ENCODE results near the gene IQGAP3. TPM values are rescaled to one million over a fixed set of nuclear protein-coding genes. Genes with fewer than 3 reads are reported as not detected.

The IQGAP3 gene
- total RNA-seq, 8 experiments from 2014 or later, result 0.20 to 11.6 (median 1.5) TPM

- ATAC-seq (replicated peaks in 6 of 8), result no peak
- in situ Hi-C loops (cut with MboI; ENCODE audit: low pct_unique_long_range_greater_than_20kb in 2 of 9, low sequenced_read_pairs in 9 of 9, unreplicated experiment in 9 of 9), result no loop called here
Measured at GRCh38 chr1:156527584-156527983, 44.8 kb downstream of the IQGAP3 start.

GRCh38 chr1:156525856-156526489, 46.4 kb downstream of the IQGAP3 start:
- no peak for ATAC-seq (replicated peaks in 6 of 8)
- in situ Hi-C loops (cut with MboI; ENCODE audit: low pct_unique_long_range_greater_than_20kb in 2 of 9, low sequenced_read_pairs in 9 of 9, unreplicated experiment in 9 of 9), result no loop called here
- no peak overlapping the region for H3K27ac ChIP-seq

More at GRCh38 chr1:156527584-156527983, 44.8 kb downstream of the IQGAP3 start:
- Histone ChIP-seq H3K4me3 (no peak overlapping the region), H3K27ac (no peak overlapping the region), H3K4me1 (replicated peaks in 1 of 2) (peaks cover 0 to 6% of the 10 kb centered on the region in 2 donors)
- WGBS, 10 experiments, result 80 to 100% (median 90%) methylated on average over 1 to 2 of the region's 2 CpGs; no CpG with 5 or more reads in 5 of the 10 experiments

GRCh38 chr1:156525071-156525501, 47.3 kb downstream of the IQGAP3 start:
- no peak overlapping the region for H3K27ac ChIP-seq
- 14 to 42% (median 36%) methylated on average over 1 to 5 of the region's 6 CpGs; no CpG with 5 or more reads in 2 of the 10 experiments for WGBS, 10 experiments

More at GRCh38 chr1:156525856-156526489, 46.4 kb downstream of the IQGAP3 start:
- no peak overlapping the region for H3K4me3 ChIP-seq
- 78 to 100% (median 100%) methylated on average over 1 to 2 of the region's 2 CpGs; no CpG with 5 or more reads in 3 of the 10 experiments for WGBS, 10 experiments
- peaks cover 0 to 6% of the 10 kb centered on the region in 2 donors for H3K4me1 ChIP-seq (replicated peaks in 1 of 2)

GRCh38 chr1:156524481-156524869, 47.9 kb downstream of the IQGAP3 start:
- H3K27ac ChIP-seq, result no peak overlapping the region
- 63 to 100% (median 78%) methylated on average over 2 to 3 of the region's 3 CpGs; no CpG with 5 or more reads in 2 of the 10 experiments for WGBS, 10 experiments
- no peak overlapping the region for H3K4me3 ChIP-seq
- ATAC-seq (replicated peaks in 6 of 8), result no peak
- in situ Hi-C loops (cut with MboI; ENCODE audit: low pct_unique_long_range_greater_than_20kb in 2 of 9, low sequenced_read_pairs in 9 of 9, unreplicated experiment in 9 of 9), result no loop called here
- H3K4me1 ChIP-seq (replicated peaks in 1 of 2), result peaks cover 0 to 6% of the 10 kb centered on the region in 2 donors

More at GRCh38 chr1:156525071-156525501, 47.3 kb downstream of the IQGAP3 start:
- H3K4me1 ChIP-seq (replicated peaks in 1 of 2), result peaks cover 0 to 6% of the 10 kb centered on the region in 2 donors
- in situ Hi-C loops (cut with MboI; ENCODE audit: low pct_unique_long_range_greater_than_20kb in 2 of 9, low sequenced_read_pairs in 9 of 9, unreplicated experiment in 9 of 9), result no loop called here
- H3K4me3 ChIP-seq, result no peak overlapping the region
- peak in 2 of 8 experiments; percentile 29 to 38 for ATAC-seq (replicated peaks in 6 of 8)

- 64 to 100% (median 95%) methylated on average over 1 to 2 of the region's 2 CpGs; no CpG with 5 or more reads in 2 of the 10 experiments for WGBS, 10 experiments
- in situ Hi-C loops (cut with MboI; ENCODE audit: low pct_unique_long_range_greater_than_20kb in 2 of 9, low sequenced_read_pairs in 9 of 9, unreplicated experiment in 9 of 9), result no loop called here
- Histone ChIP-seq H3K27ac (no peak overlapping the region), H3K4me3 (no peak overlapping the region), H3K4me1 (replicated peaks in 1 of 2) (peaks cover 0 to 6% of the 10 kb centered on the region in 2 donors)
- no peak for ATAC-seq (replicated peaks in 6 of 8)
Measured at GRCh38 chr1:156523801-156524480, 48.4 kb downstream of the IQGAP3 start.

GRCh38 chr1:156522443-156522970, 49.9 kb downstream of the IQGAP3 start:
- H3K4me1 ChIP-seq (replicated peaks in 1 of 2), result peaks cover 0 to 6% of the 10 kb centered on the region in 2 donors
- in situ Hi-C loops (cut with MboI; ENCODE audit: low pct_unique_long_range_greater_than_20kb in 2 of 9, low sequenced_read_pairs in 9 of 9, unreplicated experiment in 9 of 9), result no loop called here

GRCh38 chr1:156517748-156518147, 54.6 kb downstream of the IQGAP3 start:
- Histone ChIP-seq H3K4me3 (no peak overlapping the region), H3K4me1 (replicated peaks in 1 of 2) (no peaks in the 10 kb centered on the region), H3K27ac (no peak overlapping the region)
- WGBS, 10 experiments, result 60 to 90% (median 76%) methylated on average over 1 to 4 of the region's 4 CpGs; no CpG with 5 or more reads in 4 of the 10 experiments
- in situ Hi-C loops (cut with MboI; ENCODE audit: low pct_unique_long_range_greater_than_20kb in 2 of 9, low sequenced_read_pairs in 9 of 9, unreplicated experiment in 9 of 9), result no loop called here
- no peak for ATAC-seq (replicated peaks in 6 of 8)

More at GRCh38 chr1:156522443-156522970, 49.9 kb downstream of the IQGAP3 start:
- Histone ChIP-seq H3K27ac (no peak overlapping the region), H3K4me3 (no peak overlapping the region)
- no peak for ATAC-seq (replicated peaks in 6 of 8)

- no peak for ATAC-seq (replicated peaks in 6 of 8)
- no peaks in the 10 kb centered on the region for H3K4me1 ChIP-seq (replicated peaks in 1 of 2)
- in situ Hi-C loops (cut with MboI; ENCODE audit: low pct_unique_long_range_greater_than_20kb in 2 of 9, low sequenced_read_pairs in 9 of 9, unreplicated experiment in 9 of 9), result no loop called here
- H3K27ac ChIP-seq, result no peak overlapping the region
- H3K4me3 ChIP-seq, result no peak overlapping the region
- WGBS, 10 experiments, result 25 to 91% (median 83%) methylated on average over 1 to 4 of the region's 4 CpGs; no CpG with 5 or more reads in 2 of the 10 experiments
Measured at GRCh38 chr1:156516821-156517220, 55.5 kb downstream of the IQGAP3 start.

GRCh38 chr1:156515956-156516355, 56.4 kb downstream of the IQGAP3 start:
- no peak overlapping the region for H3K4me3 ChIP-seq
- ATAC-seq (replicated peaks in 6 of 8), result no peak
- in situ Hi-C loops (cut with MboI; ENCODE audit: low pct_unique_long_range_greater_than_20kb in 2 of 9, low sequenced_read_pairs in 9 of 9, unreplicated experiment in 9 of 9), result no loop called here
- no peaks in the 10 kb centered on the region for H3K4me1 ChIP-seq (replicated peaks in 1 of 2)
- no peak overlapping the region for H3K27ac ChIP-seq
- 0 to 50% (median 38%) methylated on average over 1 to 2 of the region's 2 CpGs; no CpG with 5 or more reads in 4 of the 10 experiments for WGBS, 10 experiments

- in situ Hi-C loops (cut with MboI; ENCODE audit: low pct_unique_long_range_greater_than_20kb in 2 of 9, low sequenced_read_pairs in 9 of 9, unreplicated experiment in 9 of 9), result no loop called here
- Histone ChIP-seq H3K27ac (no peak overlapping the region), H3K4me1 (replicated peaks in 1 of 2) (no peaks in the 10 kb centered on the region), H3K4me3 (no peak overlapping the region)
- 20 to 93% (median 86%) methylated on average over 1 to 9 of the region's 9 CpGs; no CpG with 5 or more reads in 1 of the 10 experiments for WGBS, 10 experiments
- no peak for ATAC-seq (replicated peaks in 6 of 8)
Measured at GRCh38 chr1:156513185-156513584, 59.2 kb downstream of the IQGAP3 start.

GRCh38 chr1:156511644-156512043, 60.7 kb downstream of the IQGAP3 start:
- Histone ChIP-seq H3K27ac (no peak overlapping the region), H3K4me1 (replicated peaks in 1 of 2) (no peaks in the 10 kb centered on the region), H3K4me3 (no peak overlapping the region)
- in situ Hi-C loops (cut with MboI; ENCODE audit: low pct_unique_long_range_greater_than_20kb in 2 of 9, low sequenced_read_pairs in 9 of 9, unreplicated experiment in 9 of 9), result no loop called here
- no peak for ATAC-seq (replicated peaks in 6 of 8)
- WGBS, 10 experiments, result 64 to 100% (median 87%) methylated on average over 1 to 7 of the region's 7 CpGs

- no peak overlapping the region for H3K27ac ChIP-seq
- H3K4me3 ChIP-seq, result no peak overlapping the region
- H3K4me1 ChIP-seq (replicated peaks in 1 of 2), result peaks cover 0 to under 1% of the 10 kb centered on the region in 2 donors
- in situ Hi-C loops (cut with MboI; ENCODE audit: low pct_unique_long_range_greater_than_20kb in 2 of 9, low sequenced_read_pairs in 9 of 9, unreplicated experiment in 9 of 9), result no loop called here
- WGBS, 10 experiments, result 0 to 98% (median 80%) methylated on average over 2 to 13 of the region's 13 CpGs; no CpG with 5 or more reads in 3 of the 10 experiments
- peak in 4 of 8 experiments; percentile 47 to 87 (median 75) for ATAC-seq (replicated peaks in 6 of 8)
Measured at GRCh38 chr1:156510709-156511108, 61.7 kb downstream of the IQGAP3 start.

GRCh38 chr1:156509424-156510034, 62.8 kb downstream of the IQGAP3 start:
- in situ Hi-C loops (cut with MboI; ENCODE audit: low pct_unique_long_range_greater_than_20kb in 2 of 9, low sequenced_read_pairs in 9 of 9, unreplicated experiment in 9 of 9), result no loop called here
- no peak overlapping the region for H3K27ac ChIP-seq
- no peak overlapping the region for H3K4me3 ChIP-seq
- 60 to 90% (median 79%) methylated on average over 2 to 6 of the region's 9 CpGs; no CpG with 5 or more reads in 4 of the 10 experiments for WGBS, 10 experiments
- no peak for ATAC-seq (replicated peaks in 6 of 8)
- peaks cover 7% of the 10 kb centered on the region in 2 donors for H3K4me1 ChIP-seq (replicated peaks in 1 of 2)

Data from motor neuron (in vitro differentiated cells).